PC-9 (cell line): ENCODE results near the gene SATL1. TPM values are rescaled to one million over a fixed set of nuclear protein-coding genes. Genes with fewer than 3 reads are reported as not detected.

Experiments
- BruUV-seq: library from RNA; stranded (reverse); fragments of 400-500 nt; replicated peaks from 2 replicates; lab custom pipeline; 2021; lab: Mats Ljungman, UMichigan
- CTCF ChIA-PET: fragments of 300-600 bp; sonication (Branson Sonifier 250); formaldehyde crosslinking; loops from one replicate; lab custom pipeline; 2022; ENCODE audit warnings: antibody characterized with exemption; lab: Charles Lee
- POLR2A ChIA-PET: fragments of 300-600 bp; sonication (Branson Sonifier 250); formaldehyde crosslinking; loops from one replicate; lab custom pipeline; 2022; ENCODE audit warnings: antibody characterized with exemption; ENCODE audit not compliant: unreplicated experiment; lab: Charles Lee
- DNase-seq, 2 experiments: peaks; one replicate each; pipeline versions ENCODE4 v3.0.0 to v3.0.0-alpha.2; 2015 to 2022; ENCODE audit warnings: mixed read lengths in 1 of 2
- H2AFZ ChIP-seq: fragments of 200-600 bp; sonication (generic); 2 replicates; pipeline ENCODE4 v1.8.1; 2017; ENCODE audit warnings: antibody characterized with exemption
- H3F3A ChIP-seq: fragments of 200-600 bp; sonication (generic); 2 replicates; pipeline ENCODE4 v1.8.1; 2017; ENCODE audit warnings: antibody characterized with exemption, mild to moderate bottlenecking, low read depth; ENCODE audit not compliant: insufficient read depth
- H3K27ac ChIP-seq: fragments of 200-600 bp; sonication (generic); 2 replicates; pipeline ENCODE4 v1.6.1; 2016; ENCODE audit warnings: mixed run types
- H3K27me3 ChIP-seq: fragments of 200-600 bp; sonication (generic); 2 replicates; pipeline ENCODE4 v1.6.1; 2016; ENCODE audit warnings: low read depth, mixed run types; ENCODE audit not compliant: insufficient read depth
- H3K36me3 ChIP-seq: fragments of 200-600 bp; sonication (generic); 2 replicates; pipeline ENCODE4 v1.6.1; 2016; ENCODE audit warnings: low read depth, mixed run types
- H3K4me1 ChIP-seq: fragments of 200-600 bp; sonication (generic); replicated peaks from 2 replicates; pipeline ENCODE4 v1.6.1; 2016; ENCODE audit warnings: mixed run types; ENCODE audit not compliant: insufficient read depth
- H3K4me2 ChIP-seq: fragments of 200-600 bp; sonication (generic); 2 replicates; pipeline ENCODE4 v1.6.1; 2017; ENCODE audit warnings: mixed run types
- H3K4me3 ChIP-seq: fragments of 200-600 bp; sonication (generic); 2 replicates; pipeline ENCODE4 v1.6.1; 2016; ENCODE audit warnings: mixed run types
- H3K79me2 ChIP-seq: fragments of 200-600 bp; sonication (generic); 2 replicates; pipeline ENCODE4 v1.6.1; 2017; ENCODE audit warnings: low read depth, mixed run types
- H3K9me2 ChIP-seq: fragments of 200-600 bp; sonication (generic); 2 replicates; pipeline ENCODE4 v1.8.1; 2017; ENCODE audit warnings: mild to moderate bottlenecking; ENCODE audit not compliant: insufficient read depth
- H3K9me3 ChIP-seq: fragments of 200-600 bp; sonication (generic); 2 replicates; pipeline ENCODE4 v1.8.1; 2016; ENCODE audit warnings: low read depth; ENCODE audit not compliant: insufficient read depth
- H4K20me1 ChIP-seq: fragments of 200-600 bp; sonication (generic); 2 replicates; pipeline ENCODE4 v1.8.1; 2017; ENCODE audit not compliant: insufficient read depth
- CTCF ChIP-seq: fragments of 200-600 bp; sonication (generic); conservative IDR thresholded peaks from 2 replicates; pipeline ENCODE4 v1.6.1; 2017; ENCODE audit warnings: mixed run types, antibody characterized with exemption, mild to moderate bottlenecking, moderate library complexity
- EZH2 ChIP-seq: fragments of 200-600 bp; sonication (generic); IDR thresholded peaks from 2 replicates; pipeline ENCODE4 v1.8.0; 2017; ENCODE audit warnings: antibody characterized with exemption, low read depth
- intact Hi-C: fragments of 100-400 bp; cut with micrococcal nuclease; formaldehyde crosslinking; loops from one replicate; pipeline ENCODE4 v1.10.0; 2022; ENCODE audit not compliant: unreplicated experiment
- total RNA-seq: library from RNA; stranded (reverse); gene quantifications from 2 replicates; pipeline ENCODE4 v1.2.3, GENCODE V29; 2021

SATL1 gene
- total RNA-seq, 1 experiment from 2014 or later, result not detected

- H4K20me1 ChIP-seq, result no peaks in the 10 kb centered on the region
- BruUV-seq, result no TSS peak
- no peak overlapping the region for H3K4me3 ChIP-seq
- H3K27me3 ChIP-seq, result no peaks in the 10 kb centered on the region
- no peaks in the 10 kb centered on the region for H3K4me1 ChIP-seq
- POLR2A ChIA-PET, result no interaction called here
- H3K79me2 ChIP-seq, result no peaks in the 10 kb centered on the region
- DNase-seq, result no peak
- TF ChIP-seq EZH2 (no peak), CTCF (no peak)
- H3K9me2 ChIP-seq, result no peaks in the 10 kb centered on the region
- H2AFZ ChIP-seq, result no peak overlapping the region
- no peaks in the 10 kb centered on the region for H3K9me3 ChIP-seq
- intact Hi-C loops, result no loop called here
- H3K27ac ChIP-seq, result no peak overlapping the region
- H3K4me2 ChIP-seq, result no peak overlapping the region
- CTCF ChIA-PET, result no interaction called here
- no peaks in the 10 kb centered on the region for H3F3A ChIP-seq
- H3K36me3 ChIP-seq, result no peaks in the 10 kb centered on the region
These were observed 177.9 kb downstream of the SATL1 start for GRCh38 chrX:85065512-85066198.

- ChIA-PET POLR2A (no interaction called here), CTCF (interaction anchor here (0.7 kb wide), 1 partner anchor 1137 kb away, joined by 3 read pairs; no protein-coding TSS in a partner anchor)
- Histone ChIP-seq H3K9me2 (no peaks in the 10 kb centered on the region), H3K79me2 (no peaks in the 10 kb centered on the region), H3K9me3 (no peaks in the 10 kb centered on the region), H4K20me1 (no peaks in the 10 kb centered on the region), H3K27me3 (no peaks in the 10 kb centered on the region), H3K4me1 (peaks cover 9% of the 10 kb centered on the region), H3K4me2 (no peak overlapping the region), H3K4me3 (no peak overlapping the region), H3F3A (no peaks in the 10 kb centered on the region), H2AFZ (no peak overlapping the region), H3K36me3 (no peaks in the 10 kb centered on the region), H3K27ac (peak overlapping the region; percentile 54)
- BruUV-seq, result no TSS peak
- no peak for TF ChIP-seq EZH2
- peak; percentile 49 for TF ChIP-seq CTCF
- peak in 1 of 2 experiments; percentile 60 for DNase-seq
- intact Hi-C loops, result loop anchor here (5.0 kb wide), 1 partner anchor 325 kb away; no protein-coding TSS in a partner anchor
These were observed 190.8 kb downstream of the SATL1 start for GRCh38 chrX:85052636-85053343.

- ChIA-PET CTCF (no interaction called here), POLR2A (no interaction called here)
- H3K4me2 ChIP-seq, result no peak overlapping the region
- no TSS peak for BruUV-seq
- no peaks in the 10 kb centered on the region for H4K20me1 ChIP-seq
- H3K27me3 ChIP-seq, result no peaks in the 10 kb centered on the region
- TF ChIP-seq CTCF (no peak), EZH2 (no peak)
- H3K9me2 ChIP-seq, result no peaks in the 10 kb centered on the region
- H3K27ac ChIP-seq, result peak overlapping the region; percentile 43
- DNase-seq, result no peak
- H3K4me3 ChIP-seq, result no peak overlapping the region
- no peaks in the 10 kb centered on the region for H3F3A ChIP-seq
- no peaks in the 10 kb centered on the region for H3K79me2 ChIP-seq
- no peaks in the 10 kb centered on the region for H3K36me3 ChIP-seq
- H3K9me3 ChIP-seq, result no peaks in the 10 kb centered on the region
- intact Hi-C loops, result loop anchor here (5.0 kb wide), 1 partner anchor 325 kb away; no protein-coding TSS in a partner anchor
- peaks cover 9% of the 10 kb centered on the region for H3K4me1 ChIP-seq
- no peak overlapping the region for H2AFZ ChIP-seq
These were observed 191.4 kb downstream of the SATL1 start for GRCh38 chrX:85052205-85052604.
